ENCODE measurements around the gene CYP2A7. TPM values are rescaled to one million over a fixed set of nuclear protein-coding genes. Genes with fewer than 3 reads are reported as not detected.
"Not testable (repeated sequence)": the region's sequence is repeated elsewhere in the genome, so short reads cannot be mapped to it uniquely, and the experiment has no call there.

The CYP2A7 gene
- total and polyA plus RNA-seq, 2 of the 8 experiments (the other 6 are each of a cell fraction or from before 2014, with no cell fraction given), result 0.23 TPM; not detected in 1

GRCh38 chr19:40873873-40874272 lies 8.2 kb downstream of the CYP2A7 start:
- H3K27ac ChIP-seq (ENCODE audit: low read depth, low read length); H3K14ac ChIP-seq (ENCODE audit: insufficient read length); H2AFZ ChIP-seq (ENCODE audit: low read length); CTCF ChIA-PET (ENCODE audit: partially characterized antibody); H3K4me2 ChIP-seq (ENCODE audit: insufficient read depth in 1 of 2, low read depth in 2 of 2, low read length in 2 of 2); H4K8ac ChIP-seq (ENCODE audit: extremely low read depth, insufficient read depth, low read length); H3K23ac ChIP-seq (ENCODE audit: insufficient read length); FAIRE-seq; H3K79me2 ChIP-seq (ENCODE audit: control insufficient read depth in 1 of 2, insufficient read depth in 2 of 2, low read length in 2 of 2); H3K79me1 ChIP-seq (ENCODE audit: low read depth, low read length); H2BK20ac ChIP-seq (ENCODE audit: low read length); H3K9ac ChIP-seq (replicated peaks in 1 of 4; ENCODE audit: extremely low read depth in 1 of 4, low read depth in 3 of 4, low read length in 3 of 4); H2BK15ac ChIP-seq (ENCODE audit: low read length); H3K9me3 ChIP-seq (ENCODE audit: insufficient read depth in 2 of 2, low read depth in 1 of 2, low read length in 1 of 2); H3K4me3 ChIP-seq (ENCODE audit: extremely low read depth in 1 of 4, insufficient read depth in 2 of 4, low read depth in 3 of 4, low read length in 4 of 4); H3K23me2 ChIP-seq (ENCODE audit: low read depth, low read length); H3K27me3 ChIP-seq (replicated peaks in 1 of 4; ENCODE audit: control insufficient read depth in 3 of 4, extremely low read depth in 1 of 4, insufficient read depth in 3 of 4, low read length in 3 of 4); H2BK5ac ChIP-seq (ENCODE audit: low read depth, low read length); H4K20me1 ChIP-seq (replicated peaks in 1 of 2; ENCODE audit: control insufficient read depth in 1 of 2, insufficient read depth in 2 of 2, low read length in 2 of 2); POLR2A ChIA-PET (ENCODE audit: partially characterized antibody); H3K4me1 ChIP-seq (replicated peaks in 1 of 4; ENCODE audit: control insufficient read depth in 3 of 4, insufficient read depth in 4 of 4, low read length in 3 of 4); H2BK120ac ChIP-seq (replicated peaks; ENCODE audit: low read depth, low read length); H4K91ac ChIP-seq (replicated peaks; ENCODE audit: insufficient read length, low read length); H2AK5ac ChIP-seq (ENCODE audit: low read depth, low read length); H2BK12ac ChIP-seq (ENCODE audit: low read depth, low read length); H3K36me3 ChIP-seq (ENCODE audit: control insufficient read depth in 2 of 4, insufficient read depth in 4 of 4, low read length in 3 of 4); H3K56ac ChIP-seq (replicated peaks; ENCODE audit: insufficient read length, low read depth, low read length); H3K18ac ChIP-seq (ENCODE audit: extremely low read depth, low read length); DNase-seq (ENCODE audit: low read depth in 1 of 2, low spot score in 2 of 2); H4K5ac ChIP-seq (ENCODE audit: insufficient read length, low read depth, low read length); H3K4ac ChIP-seq (replicated peaks; ENCODE audit: insufficient read length, low read depth, low read length): not testable (repeated sequence)
- 82% methylated on average over 2 of the region's 2 CpGs; no CpG with 5 or more reads in 1 of the 2 experiments for WGBS, 2 experiments (ENCODE audit: extremely low coverage in 1 of 2, insufficient coverage in 1 of 2, insufficient read length in 1 of 2, insufficient replicate concordance in 2 of 2, low coverage in 1 of 2, low lambda C conversion rate in 2 of 2, missing lambda C conversion rate in 1 of 2)
